CD4-positive, alpha-beta T cell treated with Interleukin-6 for 4 hours (primary cell): Measurements from ENCODE around the gene CHD5.
"Not testable (repeated sequence)": the region's sequence is repeated elsewhere in the genome, so short reads cannot be mapped to it uniquely, and the experiment has no call there.

ENCODE experiments used
- DNase-seq: peaks from one replicate; pipeline ENCODE4 v3.0.0-alpha.2; 2020; ENCODE audit warnings: mixed read lengths

The CHD5 gene

GRCh38 chr1:6180268-6180706 lies at the start of gene CHD5:
Gene CHD5 (minus strand): TSS chr1:6180321. CDS start chr1:6180023, 298 bp downstream.
- no peak for DNase-seq

DNA sequence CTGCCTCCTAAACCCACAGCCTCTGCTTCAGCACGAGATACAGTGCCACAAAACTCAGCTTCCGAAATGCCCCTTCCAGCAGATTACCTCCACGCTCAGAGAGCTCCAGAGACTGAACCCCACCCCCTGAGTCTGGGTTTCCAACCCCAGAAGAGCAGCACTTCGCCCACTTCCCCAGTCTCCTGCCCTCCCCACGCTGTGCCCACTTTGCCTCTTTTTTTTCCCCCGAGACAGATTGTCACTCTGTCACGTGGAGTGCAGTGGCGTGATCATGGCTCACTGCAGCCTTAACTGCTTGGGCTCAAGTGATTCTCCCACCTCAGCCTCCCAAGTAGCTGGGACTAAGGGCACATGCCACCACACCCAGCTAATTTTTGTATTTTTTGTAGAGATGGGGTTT lies 45.5 kb upstream of the CHD5 start:
- DNase-seq, result no peak

DNA sequence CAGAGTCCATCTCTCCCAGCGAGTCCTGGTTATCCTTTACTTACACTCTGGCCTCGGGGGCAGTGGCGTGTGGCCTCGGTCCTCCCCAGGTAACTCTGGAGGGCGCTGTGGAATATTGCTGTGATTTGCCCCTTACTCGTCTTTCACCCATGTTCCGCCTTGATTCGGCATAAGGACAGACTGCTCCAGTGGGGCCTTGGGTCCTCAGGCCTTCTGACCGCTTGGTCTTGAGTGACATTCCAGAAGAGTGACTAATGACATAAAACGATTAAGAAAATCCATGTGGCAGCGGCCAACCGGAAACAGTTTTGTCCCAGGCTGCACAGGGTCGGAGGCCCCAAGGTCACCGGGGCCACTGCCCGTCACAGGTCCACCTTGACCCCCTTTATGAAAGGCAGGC lies 44.6 kb upstream of the CHD5 start:
- no peak for DNase-seq

DNA sequence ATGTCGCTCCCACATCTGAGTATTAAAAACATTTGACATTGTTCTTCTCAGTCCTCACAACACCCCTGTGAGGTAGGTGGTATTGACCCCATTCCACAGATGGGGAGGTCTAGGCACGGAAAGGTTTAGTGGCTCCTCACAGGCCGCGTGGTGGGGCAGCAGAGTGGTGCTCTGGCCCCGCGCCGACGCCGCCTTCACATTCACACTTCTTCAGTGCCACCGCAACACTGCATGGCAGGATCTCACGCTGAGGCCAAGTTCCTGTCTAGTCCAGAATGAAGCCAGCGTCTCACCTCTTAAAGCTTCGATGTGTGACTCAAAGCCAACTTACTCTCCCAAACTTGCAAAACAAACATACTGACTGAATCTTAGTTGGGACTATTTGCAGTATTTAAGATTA lies 43.5 kb upstream of the CHD5 start:
- no peak for DNase-seq

- no peak for DNase-seq
Observed at GRCh38 chr1:6222636-6223035, 42.5 kb upstream of the CHD5 start.

DNA sequence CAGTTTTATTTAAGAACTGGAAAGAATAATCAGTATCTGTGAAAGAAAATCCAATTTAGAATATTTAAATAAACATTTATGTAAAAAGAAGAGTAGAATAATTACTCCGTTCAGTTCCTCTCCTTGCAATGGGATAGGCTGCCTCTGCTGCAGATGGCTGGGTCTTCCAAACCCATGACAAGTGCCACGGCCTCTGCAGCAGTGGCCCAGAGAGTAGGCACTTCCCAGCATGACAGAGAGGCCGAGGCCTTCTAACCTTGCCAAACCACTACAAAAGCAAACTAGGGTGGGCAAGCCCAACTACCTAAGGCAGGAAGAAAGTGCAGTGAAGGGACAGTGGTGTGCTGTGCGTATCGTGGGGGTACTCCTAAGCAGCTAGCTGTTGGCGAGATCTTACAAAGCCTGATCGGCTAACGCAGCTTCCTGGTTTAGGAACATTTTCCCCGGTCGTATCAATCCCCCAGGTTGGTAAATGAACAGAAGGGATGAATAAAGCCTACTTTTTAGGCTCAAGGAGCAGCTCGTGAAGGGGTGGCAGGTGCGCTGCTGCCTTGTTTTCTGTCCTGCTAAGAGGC lies 41.2 kb upstream of the CHD5 start:
- no peak for DNase-seq

DNA sequence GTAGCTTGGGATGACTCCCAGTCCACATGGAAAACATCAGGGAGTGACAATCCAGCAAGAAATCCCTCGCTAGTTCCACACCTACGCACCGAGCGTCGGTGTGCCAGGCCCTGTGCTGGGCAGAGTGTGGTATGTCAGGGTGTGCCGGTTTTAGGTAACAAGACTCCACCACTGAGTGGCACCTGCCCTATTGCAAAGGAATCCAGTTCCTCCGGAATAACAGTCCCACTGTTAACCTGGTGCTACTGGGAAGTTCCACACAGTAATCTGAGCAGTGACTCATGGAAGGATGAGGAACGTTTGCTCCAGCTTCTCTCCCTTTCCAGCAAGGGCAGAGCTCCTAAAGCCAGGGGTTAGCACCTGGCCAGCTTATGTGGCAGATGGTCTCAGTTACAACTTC lies 40.1 kb upstream of the CHD5 start:
- no peak for DNase-seq

DNA sequence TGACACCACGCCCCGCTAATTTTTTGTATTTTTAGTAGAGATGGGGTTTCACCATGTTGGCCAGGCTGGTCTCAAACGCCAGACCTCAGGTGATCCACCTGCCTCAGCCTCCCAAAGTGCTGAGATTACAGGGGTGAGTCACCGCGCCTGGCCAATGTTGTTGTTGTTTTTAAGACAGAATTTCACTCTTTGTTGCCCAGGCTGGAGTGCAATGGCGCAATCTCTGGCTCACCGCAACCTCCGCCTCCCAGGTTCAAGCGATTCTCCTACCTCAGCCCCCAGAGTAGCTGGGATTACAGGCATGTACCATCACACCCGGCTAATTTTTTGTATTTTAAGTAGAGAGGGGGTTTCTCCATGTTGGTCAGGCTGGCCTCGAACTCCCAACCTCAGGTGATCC lies 39.5 kb upstream of the CHD5 start:
- DNase-seq, result not testable (repeated sequence)

DNA sequence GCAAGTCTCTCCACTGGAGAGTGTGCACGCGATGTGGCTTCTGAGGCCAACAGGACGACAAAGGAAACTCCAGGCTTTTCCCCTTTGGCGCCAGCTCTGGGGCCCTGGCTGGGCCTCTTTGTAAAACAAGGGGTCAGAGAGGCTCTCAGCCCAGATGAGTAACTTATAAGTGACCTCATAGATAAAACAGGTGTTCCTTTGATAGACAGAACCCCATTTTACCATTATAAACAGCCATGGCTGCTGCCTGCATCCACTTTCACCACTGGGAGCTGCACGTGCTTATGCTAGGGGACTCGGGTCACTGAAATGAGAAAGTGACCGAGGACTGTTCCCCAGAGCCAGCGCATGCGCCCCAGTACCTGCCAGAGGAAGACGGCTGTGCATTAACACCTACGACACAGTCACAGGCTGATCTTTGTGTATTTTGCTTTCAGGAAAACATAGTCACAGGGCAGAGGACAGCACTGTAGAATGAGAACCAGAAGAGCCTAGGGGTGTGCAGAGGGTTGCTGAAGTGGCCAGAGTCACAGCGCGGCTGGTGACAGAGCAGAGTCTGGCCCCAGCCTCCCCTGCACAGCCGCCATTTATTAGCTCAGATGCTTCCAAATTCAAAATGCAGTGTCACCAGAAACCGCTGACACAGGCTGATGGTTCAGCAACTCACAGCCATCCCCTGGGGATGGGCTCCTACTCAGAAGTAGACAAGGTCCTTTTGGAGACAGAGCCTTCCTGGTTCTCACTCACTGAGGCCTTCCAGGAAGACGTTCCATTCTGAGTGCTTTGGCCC lies 38.4 kb upstream of the CHD5 start:
- no peak for DNase-seq

DNA sequence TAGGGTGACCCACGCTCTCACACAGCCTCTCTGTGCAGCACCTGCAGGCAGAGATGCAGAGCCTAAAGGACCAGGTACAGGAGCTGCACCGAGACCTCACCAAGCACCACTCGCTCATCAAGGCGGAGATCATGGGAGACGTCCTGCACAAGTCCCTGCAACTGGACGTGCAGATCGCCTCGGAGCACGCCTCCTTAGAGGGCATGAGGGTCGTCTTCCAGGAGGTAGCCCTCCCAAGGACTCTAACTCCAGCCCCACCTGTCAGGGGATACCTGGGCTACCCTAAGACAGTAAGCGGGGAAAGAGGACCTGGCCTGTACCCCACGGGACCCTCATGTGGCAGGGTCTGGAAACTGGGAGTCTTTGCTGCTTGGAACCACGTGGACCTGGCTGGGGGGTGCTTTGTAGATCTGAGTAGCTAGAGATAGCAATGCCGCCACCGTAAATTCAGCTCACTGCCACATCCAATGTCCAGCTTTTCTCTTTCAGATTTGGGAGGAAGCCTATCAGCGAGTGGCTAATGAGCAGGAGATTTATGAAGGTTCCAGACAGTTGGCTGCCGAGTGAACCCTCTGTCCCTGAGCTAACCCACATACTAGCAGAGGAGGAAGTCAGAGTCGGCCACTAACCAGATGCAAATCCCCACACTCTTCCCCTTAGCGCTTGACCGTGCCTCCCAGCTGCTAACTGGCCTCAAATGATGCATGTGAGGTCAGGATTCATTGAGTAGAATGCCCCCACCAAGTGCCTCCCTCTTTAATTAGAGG lies 32.3 kb upstream of the CHD5 start:
- DNase-seq, result no peak

DNA sequence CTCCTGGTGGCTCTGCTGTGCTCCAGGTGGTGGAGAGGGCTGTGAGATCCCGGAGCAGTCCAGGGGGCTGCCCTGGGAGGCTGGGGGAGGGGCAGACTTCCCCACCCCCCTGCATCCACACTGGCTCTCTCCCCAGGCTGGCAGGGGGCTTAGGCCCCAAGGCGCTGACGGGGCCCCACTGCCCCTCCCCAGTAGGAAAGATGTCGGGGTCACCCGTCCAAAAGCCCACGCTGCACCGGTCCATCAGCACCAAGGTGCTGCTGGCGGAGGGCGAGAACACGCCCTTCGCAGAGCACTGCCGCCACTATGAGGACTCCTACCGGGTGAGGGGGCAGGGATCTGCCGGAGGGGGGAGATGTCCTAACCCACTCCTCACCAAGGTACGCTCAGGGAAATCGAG lies 31.6 kb upstream of the CHD5 start:
- no peak for DNase-seq

DNA sequence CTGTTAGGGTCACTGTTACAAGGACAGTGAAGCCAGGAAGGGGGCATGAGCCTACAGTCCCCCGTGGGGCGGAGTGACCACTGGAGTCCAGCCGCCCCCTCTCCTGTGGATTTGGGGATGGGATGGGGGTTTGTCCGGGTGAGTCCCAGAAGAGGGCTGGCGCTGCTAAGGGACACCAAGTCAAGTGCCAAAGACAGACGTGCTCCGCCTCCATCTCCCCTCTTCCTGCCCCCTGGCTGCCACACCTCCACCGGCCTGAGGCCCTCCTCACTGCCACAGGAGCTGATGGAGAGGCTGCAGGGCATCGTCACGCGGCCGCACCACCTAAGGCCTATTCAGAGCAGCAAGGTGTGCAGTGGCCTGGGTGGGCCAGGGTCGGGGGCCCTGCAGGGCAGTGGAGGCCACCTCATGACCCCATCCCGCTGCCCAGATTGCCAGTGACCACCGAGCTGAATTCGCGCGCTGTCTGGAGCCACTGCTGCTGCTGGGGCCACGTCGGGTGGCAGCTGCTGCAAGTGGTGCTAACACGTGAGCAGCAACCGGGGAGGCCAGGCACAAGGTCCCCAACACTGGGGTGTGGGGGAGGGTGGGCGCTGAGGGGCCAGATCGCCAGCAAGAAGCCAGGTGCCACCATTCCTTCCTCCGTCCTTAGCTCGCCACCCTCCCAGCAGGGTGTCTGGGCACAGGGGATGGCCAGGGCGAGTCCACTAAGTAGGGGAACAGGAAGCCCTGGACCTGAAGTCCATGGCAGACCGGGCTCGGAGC lies 30.7 kb upstream of the CHD5 start:
- DNase-seq, result no peak

DNA sequence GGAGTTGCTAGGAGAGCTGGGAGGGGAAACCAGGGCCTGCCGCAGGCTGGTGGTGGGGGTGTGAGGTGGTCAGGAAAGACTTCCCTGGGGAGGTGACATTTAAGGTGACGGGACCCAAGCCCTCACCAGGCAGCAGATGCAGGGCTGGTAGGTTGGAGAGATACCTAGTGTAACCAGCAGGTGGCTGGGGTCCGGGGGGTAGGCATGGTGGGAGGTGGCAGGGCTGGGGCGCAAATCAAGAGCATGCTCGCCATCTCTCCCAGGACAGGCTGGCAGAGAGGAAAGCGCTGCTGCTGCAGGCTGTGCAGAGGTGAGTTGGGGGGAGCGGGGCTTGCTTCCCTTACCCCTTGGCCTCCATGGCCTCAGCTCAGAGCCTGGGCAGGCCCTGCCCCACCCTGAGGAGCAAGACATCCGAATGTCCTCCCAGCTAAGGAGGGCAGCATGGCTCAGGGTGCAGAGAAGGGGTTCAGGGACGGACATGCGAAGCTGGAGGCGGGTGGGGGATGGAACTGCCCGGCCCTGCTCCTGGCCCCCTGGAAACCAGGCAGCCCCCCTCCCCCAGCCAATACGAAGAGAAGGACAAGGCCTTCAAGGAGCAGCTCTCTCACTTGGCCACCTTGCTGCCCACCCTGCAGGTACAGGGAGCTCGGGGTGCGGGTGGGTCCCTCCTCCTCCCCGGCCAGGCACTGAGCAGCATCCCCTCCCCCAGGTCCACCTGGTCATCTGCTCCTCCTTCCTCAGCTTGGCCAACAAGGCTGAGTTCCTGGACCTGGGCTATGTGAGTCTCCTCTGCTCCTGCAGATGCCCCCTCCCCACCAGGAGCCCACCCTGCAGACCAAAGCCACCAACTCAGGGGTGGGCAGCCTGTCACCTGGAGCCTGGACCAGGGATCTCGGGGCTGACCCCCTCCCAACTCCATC lies 29.8 kb upstream of the CHD5 start:
- DNase-seq, result peak; percentile 5

DNA sequence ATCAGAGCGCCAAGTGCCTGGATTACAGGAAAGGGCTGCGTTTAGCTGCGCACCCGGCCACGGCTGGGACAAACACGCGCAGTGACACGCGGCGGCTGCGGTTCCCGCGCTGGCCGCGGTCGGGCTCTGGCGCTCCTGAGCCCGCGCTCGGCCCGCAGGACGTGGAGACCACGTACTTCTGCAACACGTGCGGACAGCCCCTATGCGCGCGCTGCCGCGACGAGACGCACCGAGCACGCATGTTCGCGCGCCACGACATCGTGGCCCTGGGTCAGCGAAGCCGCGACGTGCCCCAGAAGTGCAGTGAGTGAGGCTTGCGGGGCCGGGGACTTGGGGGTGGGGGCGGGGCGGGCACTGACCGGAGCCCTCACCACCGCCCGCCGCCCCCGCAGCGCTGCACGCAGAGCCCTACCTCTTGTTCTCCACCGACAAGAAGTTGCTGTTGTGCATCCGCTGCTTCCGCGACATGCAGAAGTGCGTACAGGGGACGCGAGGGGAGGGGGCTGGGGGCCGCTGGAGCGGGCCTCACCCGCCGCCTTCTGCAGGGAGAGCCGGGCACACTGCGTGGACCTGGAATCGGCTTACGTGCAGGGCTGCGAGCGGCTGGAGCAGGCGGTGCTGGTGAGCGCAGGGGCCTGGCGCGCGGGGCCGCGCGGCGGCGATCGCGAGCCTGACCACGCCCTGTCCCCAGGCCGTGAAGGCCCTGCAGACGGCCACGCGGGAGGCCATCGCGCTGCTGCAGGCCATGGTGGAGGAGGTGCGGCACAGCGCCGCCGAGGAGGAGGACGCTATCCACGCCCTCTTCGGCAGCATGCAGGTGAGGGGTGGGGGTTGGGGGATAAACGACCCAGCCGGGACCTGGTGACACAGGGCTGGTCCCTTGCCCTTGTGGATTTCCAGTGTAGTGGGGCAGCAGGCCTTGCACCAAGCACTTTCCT lies 28.9 kb upstream of the CHD5 start:
- DNase-seq, result peak; percentile 23

GRCh38 chr1:6207921-6208320 lies 27.8 kb upstream of the CHD5 start:
- DNase-seq, result no peak

- DNase-seq, result no peak
Observed at GRCh38 chr1:6207075-6207885, 27.2 kb upstream of the CHD5 start.

GRCh38 chr1:6206520-6206855 lies 26.4 kb upstream of the CHD5 start:
- no peak for DNase-seq

DNA sequence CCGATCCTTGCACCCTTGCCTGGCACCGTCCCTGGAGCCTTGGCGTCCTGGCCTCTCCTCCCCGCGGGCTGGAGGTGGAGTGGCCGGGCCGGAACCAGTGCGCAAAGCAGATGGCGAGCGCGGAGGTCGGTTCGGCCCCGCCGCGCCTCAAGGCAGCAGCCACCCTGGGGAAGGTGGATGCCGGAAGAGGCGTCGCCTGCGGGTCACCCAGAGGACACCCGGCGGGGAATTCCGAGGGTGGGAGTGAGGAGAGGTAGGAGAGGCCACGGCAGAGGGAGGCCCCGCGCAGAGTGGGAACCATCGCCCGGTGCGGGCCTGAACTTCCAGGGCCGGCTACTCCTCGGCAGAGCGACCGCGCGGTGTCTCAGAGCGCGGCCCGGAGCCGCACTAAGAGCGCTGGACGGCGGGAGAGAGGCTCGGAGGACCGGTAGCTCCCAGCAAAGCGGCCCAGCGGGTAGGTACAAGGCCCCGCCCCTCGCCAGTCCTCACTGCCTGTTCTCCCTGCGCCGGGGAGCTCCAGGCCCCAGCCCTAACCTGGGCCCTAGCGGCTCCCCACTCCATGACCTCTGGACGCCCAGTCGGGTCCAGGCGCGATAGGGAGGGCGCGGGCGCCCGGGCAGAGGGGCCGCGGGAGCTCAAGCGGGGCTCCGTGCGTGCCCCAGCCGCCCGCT lies 25.9 kb upstream of the CHD5 start, which contains the start of gene RNF207:
Gene RNF207, plus strand, starts transcription at position 271 of the 671 bp plus-strand sequence. CDS start 417 bp downstream, outside the sequence.
- DNase-seq, result peak; percentile 55

GRCh38 chr1:6202256-6202655 lies 22.1 kb upstream of the CHD5 start:
- no peak for DNase-seq
